ENCODE data around the gene SETD1B. TPM values are rescaled to one million over a fixed set of nuclear protein-coding genes. Genes with fewer than 3 reads are reported as not detected.
"Not testable (repeated sequence)": the region's sequence is repeated elsewhere in the genome, so short reads cannot be mapped to it uniquely, and the experiment has no call there.

SETD1B gene
- total RNA-seq, 1 donor from 2014 or later, result 3.4 TPM

DNA sequence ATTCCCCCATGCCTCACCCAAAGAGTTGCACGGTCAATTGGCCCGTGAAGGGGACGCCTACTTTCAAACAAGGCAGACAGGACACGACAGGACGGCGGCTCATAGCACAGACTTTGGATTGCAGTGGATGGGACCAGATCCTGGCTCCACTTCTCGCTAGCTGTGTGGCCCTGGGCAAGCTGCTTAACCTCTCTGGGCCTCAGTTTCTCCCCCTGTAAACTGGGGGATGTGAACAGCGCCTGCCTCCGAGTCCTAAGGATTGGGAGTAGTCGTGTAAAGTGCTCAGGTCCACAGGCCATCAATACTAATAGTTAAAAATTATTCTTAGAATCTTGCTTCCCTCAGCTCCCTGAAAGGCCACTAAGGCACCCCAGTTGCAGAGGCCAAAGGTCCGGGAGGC is 23.4 kb upstream of the SETD1B start:
- DNase-seq (ENCODE audit: low spot score), result no peak

- DNase-seq (ENCODE audit: low spot score), result peak; percentile 52
Measured at GRCh38 chr12:121781484-121781997, 22.3 kb upstream of the SETD1B start.

DNA sequence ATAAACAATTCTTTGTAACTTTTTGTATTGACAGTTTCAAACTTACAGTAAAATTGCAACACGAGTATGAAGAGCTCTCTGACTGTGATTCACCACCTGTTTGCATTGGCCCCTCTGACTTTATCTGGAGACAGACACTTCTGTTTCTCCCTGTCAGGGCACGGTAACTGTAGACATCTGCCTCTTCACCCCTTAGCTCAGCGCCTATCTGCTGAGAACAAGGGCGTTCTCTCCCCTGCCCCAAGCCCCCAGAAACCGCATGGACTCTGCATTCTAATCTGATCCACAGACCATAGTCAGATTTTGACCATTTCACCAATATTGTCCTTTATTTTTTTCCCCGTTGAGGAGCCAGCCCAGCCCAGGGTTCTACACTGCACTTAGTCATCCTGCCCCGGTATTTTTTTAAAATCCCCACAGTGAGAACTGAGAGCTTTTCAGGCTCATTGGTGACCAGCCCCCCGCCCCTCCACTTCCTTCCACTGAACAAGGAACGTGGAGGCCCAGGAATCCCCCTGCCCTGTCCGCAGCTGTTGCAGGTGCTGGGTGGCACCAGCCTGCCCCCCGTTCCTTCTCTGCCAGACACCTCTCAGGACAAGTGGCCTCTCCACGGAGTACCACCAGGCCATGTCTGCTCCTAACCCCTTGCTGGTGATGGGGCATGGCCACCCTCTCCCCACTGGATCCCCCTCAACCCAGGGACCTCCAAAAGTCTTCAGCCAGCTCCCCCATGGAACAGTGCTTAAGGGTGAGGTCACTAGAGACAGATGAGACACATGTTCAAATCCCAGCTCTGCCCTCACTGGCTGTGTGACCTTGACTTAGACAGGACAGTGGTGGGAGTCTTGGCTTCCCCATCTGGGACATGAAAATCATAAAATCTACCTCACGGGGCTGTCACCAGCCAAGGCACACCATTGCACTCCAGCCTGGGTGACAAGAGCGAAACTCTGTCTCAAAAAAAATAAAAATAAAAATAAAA is 21.5 kb upstream of the SETD1B start:
- DNase-seq (ENCODE audit: low spot score), result no peak

GRCh38 chr12:121783766-121784165 is 20.0 kb upstream of the SETD1B start:
- DNase-seq (ENCODE audit: low spot score), result no peak

GRCh38 chr12:121784460-121784859 is 19.3 kb upstream of the SETD1B start:
- no peak for DNase-seq (ENCODE audit: low spot score)

GRCh38 chr12:121786440-121786825 is 17.4 kb upstream of the SETD1B start:
- no peak for DNase-seq (ENCODE audit: low spot score)

DNA sequence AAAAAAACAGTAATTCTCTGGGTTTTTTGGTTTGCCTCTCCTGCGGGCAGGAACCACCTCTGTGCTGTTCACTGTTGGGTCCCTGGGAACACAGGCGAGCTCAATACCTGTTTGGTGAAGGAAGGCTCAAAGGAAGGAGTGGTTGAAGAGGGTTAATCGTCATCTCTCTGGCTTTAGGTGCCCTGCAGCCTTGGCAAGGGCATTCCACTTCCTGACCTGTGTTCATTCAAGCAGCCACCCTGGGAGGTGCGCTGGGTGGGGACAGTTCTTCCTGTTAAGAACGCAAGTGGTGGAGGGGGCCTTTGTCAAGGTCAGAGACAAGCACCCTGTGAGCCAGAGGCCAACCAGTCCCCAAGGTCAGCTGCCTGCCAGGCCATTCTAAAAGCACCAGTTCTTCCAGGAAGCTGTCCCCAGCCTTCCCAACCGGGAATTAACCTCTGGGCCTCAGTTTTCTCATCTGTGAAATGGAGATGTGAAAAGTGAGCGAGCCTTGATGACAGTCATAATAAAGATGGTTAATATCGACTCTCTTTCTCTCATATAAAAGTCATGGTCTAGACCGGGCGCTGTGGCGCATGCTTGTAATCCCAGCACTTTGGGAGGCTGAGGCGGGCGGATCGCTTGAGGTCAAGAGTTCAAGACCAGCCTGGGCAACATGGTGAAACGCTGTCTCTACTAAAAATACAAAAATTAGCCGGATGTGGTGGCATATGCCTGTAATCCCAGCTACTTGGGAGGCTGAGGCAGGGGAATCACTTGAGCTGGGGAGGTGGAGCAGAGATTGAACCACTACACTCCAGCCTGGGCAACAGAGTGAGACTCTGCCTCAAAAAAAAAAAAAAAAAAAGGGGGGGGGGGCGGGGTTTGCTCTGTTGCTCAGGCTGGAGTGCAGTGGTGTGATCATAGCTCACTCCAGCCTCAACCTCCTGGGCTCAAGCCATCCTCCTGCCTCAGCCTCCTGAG is 16.5 kb upstream of the SETD1B start:
- no peak for DNase-seq (ENCODE audit: low spot score)

DNA sequence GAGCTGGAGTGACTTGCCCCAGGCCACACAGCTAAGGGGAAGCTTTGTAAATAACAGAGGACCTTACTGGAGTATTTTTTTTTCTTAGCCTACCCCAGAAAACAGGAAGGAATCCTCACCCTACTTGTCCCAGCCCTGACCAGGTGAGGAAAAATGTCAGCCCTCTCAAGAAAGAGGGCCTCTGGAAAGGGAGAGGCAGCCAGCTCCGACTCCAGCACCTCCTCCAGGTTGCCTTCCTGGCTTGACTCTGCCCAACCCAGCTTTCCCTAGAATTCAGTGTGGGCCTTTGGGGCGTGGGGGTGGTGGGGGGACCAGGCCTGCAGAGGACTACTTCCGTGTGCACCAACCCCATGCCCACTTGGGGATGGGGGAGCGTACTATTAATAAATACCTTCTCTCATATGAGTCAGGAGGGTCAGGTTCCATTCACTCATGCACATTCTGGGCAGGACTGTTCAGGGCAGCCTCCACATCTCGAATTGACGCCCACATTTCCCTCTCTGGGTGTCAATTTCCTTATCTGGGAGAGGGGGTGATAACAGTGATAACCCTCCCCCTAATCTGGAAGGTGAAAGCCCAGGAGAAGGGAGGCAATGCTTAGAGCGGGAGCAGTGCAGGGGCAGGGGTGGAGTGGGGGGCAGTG is 15.5 kb upstream of the SETD1B start:
- DNase-seq (ENCODE audit: low spot score), result no peak

DNA sequence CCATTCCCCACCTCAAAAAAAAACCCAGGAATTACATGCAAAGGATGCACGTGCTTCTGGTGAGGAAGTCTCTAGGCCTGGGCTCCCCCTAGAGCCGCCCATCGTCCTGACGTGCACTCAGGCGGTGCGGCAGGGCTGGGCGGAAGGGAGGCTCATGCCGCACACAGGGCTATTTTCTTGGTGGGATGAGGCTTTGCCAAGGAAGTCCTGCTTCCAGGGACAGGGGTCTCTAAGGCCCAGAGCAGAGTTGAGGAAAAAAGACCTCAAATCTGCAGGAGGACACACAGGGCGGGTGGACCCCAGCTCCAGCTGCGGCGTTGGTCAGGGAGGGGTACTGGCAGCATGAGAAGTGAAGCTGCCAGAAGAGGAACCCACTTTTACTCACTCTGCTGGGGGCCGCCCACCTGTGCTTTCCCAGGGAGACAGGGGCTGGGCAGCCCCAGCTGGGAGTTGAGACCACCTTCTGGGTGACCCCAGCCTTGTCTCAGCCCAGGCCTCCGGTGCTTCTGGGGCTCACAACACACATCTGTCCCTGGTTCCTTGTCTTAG is 14.5 kb upstream of the SETD1B start:
- DNase-seq (ENCODE audit: low spot score), result no peak

DNA sequence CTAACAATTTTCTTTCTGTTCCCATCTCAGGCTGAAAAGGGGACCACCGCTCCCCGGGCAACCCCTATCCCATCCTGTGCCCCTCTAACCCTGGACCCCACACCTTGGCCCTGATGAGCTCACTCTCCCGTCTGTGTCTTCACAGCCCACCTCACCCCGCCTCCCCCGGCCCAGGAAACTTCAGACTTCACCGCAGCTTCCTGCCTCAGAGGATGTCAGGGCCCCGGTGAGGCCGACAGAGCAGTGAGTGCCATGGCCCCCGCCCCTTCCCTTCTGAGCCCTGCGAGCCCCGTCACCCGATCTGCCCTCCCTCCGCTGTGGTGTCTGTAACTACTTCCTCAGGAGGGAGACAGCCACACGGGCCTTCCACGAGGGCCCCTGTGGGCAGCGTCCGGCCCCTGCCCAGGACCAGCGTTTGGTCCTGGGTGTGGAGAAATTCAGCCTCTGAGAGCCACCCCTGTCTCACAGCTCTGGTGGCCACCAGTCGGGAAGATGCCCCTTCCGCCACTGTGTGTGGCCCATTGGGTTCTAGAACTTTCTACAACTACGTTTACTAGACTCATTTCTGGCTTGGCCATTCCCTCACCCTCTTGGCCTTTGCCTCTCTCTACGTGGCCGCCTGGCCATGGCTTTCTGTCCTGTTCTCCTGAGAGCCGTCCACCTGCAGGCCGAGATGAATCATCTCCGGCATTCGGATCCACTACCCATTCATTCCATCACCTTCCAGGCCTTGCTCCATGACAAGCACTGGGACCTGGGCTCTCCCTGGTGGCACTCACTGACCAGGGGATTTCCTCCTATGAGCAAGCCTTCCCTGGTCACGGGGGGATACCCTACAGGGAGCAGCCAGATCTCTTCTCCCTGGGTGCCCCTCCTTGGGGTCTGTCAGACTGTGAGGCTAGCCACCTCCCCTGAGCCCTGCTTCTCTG is 13.7 kb upstream of the SETD1B start:
- no peak for DNase-seq (ENCODE audit: low spot score)

GRCh38 chr12:121790785-121791184 is 13.0 kb upstream of the SETD1B start:
- not testable (repeated sequence) for DNase-seq (ENCODE audit: low spot score)

DNA sequence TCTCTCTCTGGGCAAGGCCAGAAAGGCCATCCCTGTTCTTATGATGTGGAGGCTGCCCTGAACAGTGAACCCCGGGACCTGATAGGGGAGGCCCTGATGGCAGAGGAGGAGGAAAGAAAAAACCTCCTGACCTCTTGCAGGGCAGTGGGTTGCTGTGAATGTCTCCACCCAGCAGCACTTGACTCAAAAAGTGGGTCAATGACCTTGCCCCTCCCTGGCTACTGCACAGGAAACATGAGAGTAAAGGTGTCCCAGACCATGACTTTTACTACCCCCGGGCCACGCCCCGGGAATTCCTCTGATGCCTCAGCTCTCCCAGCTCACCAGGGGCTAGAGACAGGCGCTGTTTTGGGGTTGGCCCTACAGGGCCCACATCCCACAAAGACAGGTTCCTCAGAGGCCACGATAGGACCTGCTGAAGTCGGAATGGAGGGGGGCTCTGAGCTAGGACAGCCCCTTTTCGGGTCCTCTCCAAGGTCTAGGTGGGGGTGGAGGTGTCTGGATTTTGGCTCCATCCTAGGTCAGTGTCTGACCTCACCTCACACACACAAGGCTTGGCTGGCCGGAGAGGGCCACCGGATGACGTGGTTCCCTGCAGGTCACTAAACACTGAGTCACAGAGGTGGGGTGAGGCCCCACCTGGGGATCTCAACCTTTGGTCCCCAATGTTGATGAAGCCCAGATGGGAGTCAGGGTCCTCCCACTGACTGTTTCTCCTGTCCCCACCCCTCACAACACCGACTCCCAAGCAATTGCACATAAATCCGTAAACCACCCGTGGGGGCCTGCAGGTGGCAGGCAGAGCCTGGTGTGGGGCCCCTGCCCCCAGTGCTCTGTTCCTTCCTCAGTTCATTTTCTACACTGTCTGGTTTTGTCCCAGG is 11.9 kb upstream of the SETD1B start:
- no peak for DNase-seq (ENCODE audit: low spot score)

DNA sequence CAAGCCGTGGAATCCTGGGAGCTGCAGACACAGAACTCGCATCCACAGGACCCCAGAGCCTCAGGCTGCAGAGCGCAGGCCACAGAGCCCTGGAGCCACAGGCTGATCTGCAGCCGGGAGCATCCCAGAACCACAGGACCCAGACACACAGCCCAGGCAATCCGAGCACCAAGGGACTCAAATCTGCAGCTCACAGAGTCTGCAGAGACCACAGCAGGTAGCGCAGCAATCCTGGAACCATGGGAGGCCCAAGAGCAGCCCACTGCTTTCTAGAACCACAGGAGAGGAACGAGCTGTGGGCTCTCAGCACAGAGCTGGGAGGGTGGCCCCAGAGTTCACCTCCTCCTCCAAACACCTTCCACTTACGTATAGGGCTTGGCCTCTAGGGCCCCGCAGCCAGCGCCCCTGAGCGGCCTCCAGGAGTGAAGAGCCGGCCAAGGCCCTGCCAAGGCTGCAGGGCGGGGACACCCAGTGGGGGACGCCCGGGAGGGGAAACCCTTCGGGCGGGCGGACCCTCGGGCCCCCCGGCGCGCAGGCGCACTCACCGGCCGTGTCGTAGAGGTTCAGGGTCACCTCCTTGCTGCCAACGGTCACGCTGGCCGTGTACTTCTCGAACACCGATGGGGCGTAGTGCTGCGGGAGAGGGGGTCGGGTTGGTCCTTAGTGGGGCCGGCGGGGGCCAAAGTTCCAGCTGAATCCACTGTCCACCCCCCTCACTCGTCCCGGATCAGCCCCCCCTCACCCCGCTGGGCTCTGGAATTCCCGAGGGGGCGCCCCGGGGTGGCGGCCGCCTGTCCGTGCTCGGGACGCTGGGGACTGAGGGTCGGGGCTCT is 11.0 kb upstream of the SETD1B start:
- peak; percentile 60 for DNase-seq (ENCODE audit: low spot score)

- DNase-seq (ENCODE audit: low spot score), result no peak
Measured at GRCh38 chr12:121793440-121793837, 10.4 kb upstream of the SETD1B start, which contains the start of gene RHOF. Gene RHOF (minus strand): TSS chr12:121793688. CDS start chr12:121793633, 55 bp downstream.

DNA sequence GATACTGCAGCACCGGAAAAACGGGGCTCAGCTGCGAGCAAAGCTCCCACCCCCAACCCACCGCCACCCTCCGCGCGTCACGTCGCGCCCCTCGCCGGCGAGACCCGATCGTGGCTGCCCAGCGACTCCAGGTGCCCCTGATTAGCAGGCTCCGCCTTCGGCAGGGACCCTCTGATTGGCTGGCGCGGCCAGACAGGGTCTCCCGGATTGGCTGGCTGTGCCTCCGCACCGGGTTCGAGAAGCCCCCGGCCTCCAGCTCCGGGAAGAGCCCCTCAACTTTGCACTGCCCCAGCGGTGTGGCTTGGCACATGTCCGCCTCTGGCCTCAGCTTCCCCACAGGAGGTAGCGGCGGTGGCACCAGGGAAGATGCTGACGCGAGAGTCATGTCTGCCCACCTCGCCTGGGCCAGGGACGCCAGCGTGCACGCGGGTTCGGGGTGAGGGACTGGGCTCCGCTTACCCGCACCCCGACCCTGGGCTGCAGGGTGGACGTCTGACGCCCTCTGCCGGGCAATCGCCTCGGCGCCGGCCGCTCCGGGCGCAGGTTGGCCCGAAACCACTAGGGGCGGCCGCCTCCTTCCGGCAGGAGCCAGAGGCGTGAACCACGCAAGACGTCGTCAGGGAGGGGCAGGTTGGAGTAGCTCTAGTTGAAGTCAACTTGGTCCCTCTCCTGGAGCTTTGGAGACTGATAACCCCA is 9.8 kb upstream of the SETD1B start:
- peak; percentile 96 for DNase-seq (ENCODE audit: low spot score)

DNA sequence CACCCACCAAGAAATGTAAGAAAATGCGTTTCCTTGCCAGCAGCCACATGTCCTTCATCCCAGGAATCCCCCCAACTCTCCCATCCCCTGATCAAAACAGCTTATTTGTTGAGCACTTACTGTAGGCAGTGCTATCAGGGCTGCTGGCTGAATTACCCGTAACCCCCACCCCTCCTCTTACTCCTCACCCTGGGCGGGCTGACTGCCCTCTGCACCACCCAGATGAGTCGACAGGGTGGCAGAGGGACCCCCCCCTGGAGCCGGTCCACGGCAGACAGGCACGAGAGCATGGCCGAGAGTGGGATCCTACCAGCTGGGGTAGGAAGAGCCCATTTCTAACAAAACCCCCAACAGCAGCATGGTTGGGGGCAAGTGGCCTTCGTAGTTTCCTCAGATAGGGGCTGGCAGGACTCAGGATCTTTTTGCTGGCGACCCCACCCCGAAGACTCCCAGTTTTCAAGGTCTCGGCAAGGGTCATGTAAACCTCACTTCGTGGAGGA is 9.2 kb upstream of the SETD1B start:
- DNase-seq (ENCODE audit: low spot score), result no peak

All from umbilical cord (tissue), 2 donors.